H1 (cell line): ENCODE data around the gene ARL3. TPM values are rescaled to one million over a fixed set of nuclear protein-coding genes. Genes with fewer than 3 reads are reported as not detected.

Experiments
- SAP30 ChIP-seq: fragments of 300-600 bp; sonication (generic); IDR thresholded peaks from 2 replicates; pipeline ENCODE4 v1.7.1; 2012; ENCODE audit warnings: low read length, moderate library complexity, mild to moderate bottlenecking, inconsistent platforms; ENCODE audit not compliant: insufficient read depth, insufficient replicate concordance
- TAF7 ChIP-seq: optimal IDR thresholded peaks from 2 replicates; pipeline ENCODE3; 2011; ENCODE audit warnings: low read depth, mild to moderate bottlenecking, inconsistent platforms, low read length, moderate library complexity, borderline replicate concordance
- polyA plus RNA-seq, 7 experiments: library from polyadenylated mRNA; depleted of rRNA in 3 of 7; stranded (reverse) in 5 of 7; unstranded in 2 of 7; fragments of >200 nt in 5 of 7; fragments of 200-250 nt in 2 of 7; gene quantifications; 1 replicate in 5 of 7; 2 replicates in 1 of 7; 4 replicates in 1 of 7; pipeline versions ENCODE4 v1.2.1 to v1.2.3, GENCODE V29; 2011 to 2013; ENCODE audit warnings: missing spikeins in 2 of 7, mixed read lengths in 2 of 7
- total RNA-seq: library from RNA; stranded (reverse); fragmentation: NEBNext Ultra II Directional; extraction: Animal tissue kit (Norgen Biotek cat#: 25700); gene quantifications from 2 replicates; pipeline ENCODE4 v1.2.1, GENCODE V29; 2021

The ARL3 gene
- total and polyA plus RNA-seq, 2 of the 8 experiments (the other 6 are each of a cell fraction or from before 2014, with no cell fraction given), result 8.8 to 16.2 TPM

- no peak for TF ChIP-seq SAP30
- TF ChIP-seq TAF7, result no peak
Observed at GRCh38 chr10:102732661-102733060, 18.5 kb upstream of the ARL3 start (continued).
